ENCODE measurements around the gene ZBTB16.

The ZBTB16 gene

GRCh38 chr11:114175706-114176105, 116.2 kb downstream of the ZBTB16 start:
- no peak for DNase-seq

GRCh38 chr11:114176321-114176720, 116.8 kb downstream of the ZBTB16 start:
- Histone ChIP-seq H3K9ac (ENCODE audit: low read length) (no peak overlapping the region), H3K79me2 (ENCODE audit: low read length) (no peaks in the 10 kb centered on the region), H3F3A (ENCODE audit: insufficient read depth, low read length) (peaks cover 19% of the 10 kb centered on the region), H4K20me1 (ENCODE audit: insufficient read depth, low read length) (no peaks in the 10 kb centered on the region), H3K9me3 (replicated peaks; ENCODE audit: insufficient read depth, low read length) (no peaks in the 10 kb centered on the region), H3K4me3 (ENCODE audit: low read length) (no peak overlapping the region), H3K36me3 (replicated peaks; ENCODE audit: insufficient read depth, low read length) (no peaks in the 10 kb centered on the region), H3K4me2 (ENCODE audit: low read depth, low read length) (no peak overlapping the region), H3K27ac (ENCODE audit: low read length) (no peak overlapping the region), H3K27me3 (replicated peaks; ENCODE audit: insufficient read depth, low read length) (no peaks in the 10 kb centered on the region), H2AFZ (ENCODE audit: low read length) (no peak overlapping the region), H3K9me2 (replicated peaks; ENCODE audit: insufficient read depth, low read length) (no peaks in the 10 kb centered on the region), H3K4me1 (ENCODE audit: low read length) (peaks cover 26% of the 10 kb centered on the region)
- DNase-seq, result no peak
- no peak for TF ChIP-seq CTCF (IDR thresholded peaks at IDR 0.05; ENCODE audit: low read length)
- no peak for TF ChIP-seq EZH2 (optimal IDR thresholded peaks at IDR 0.05; ENCODE audit: low read depth, low read length)
- TF ChIP-seq EZH2phosphoT487 (IDR thresholded peaks at IDR 0.05; ENCODE audit: low read length), result no peak

More at GRCh38 chr11:114175706-114176105, 116.2 kb downstream of the ZBTB16 start:
- Histone ChIP-seq H3F3A (ENCODE audit: insufficient read depth, low read length) (peaks cover 19% of the 10 kb centered on the region), H3K9ac (ENCODE audit: low read length) (no peak overlapping the region), H3K36me3 (replicated peaks; ENCODE audit: insufficient read depth, low read length) (no peaks in the 10 kb centered on the region), H3K4me2 (ENCODE audit: low read depth, low read length) (no peak overlapping the region), H3K27me3 (replicated peaks; ENCODE audit: insufficient read depth, low read length) (no peaks in the 10 kb centered on the region), H2AFZ (ENCODE audit: low read length) (no peak overlapping the region), H3K79me2 (ENCODE audit: low read length) (no peaks in the 10 kb centered on the region), H3K9me2 (replicated peaks; ENCODE audit: insufficient read depth, low read length) (no peaks in the 10 kb centered on the region), H3K4me3 (ENCODE audit: low read length) (no peak overlapping the region), H3K4me1 (ENCODE audit: low read length) (peaks cover 26% of the 10 kb centered on the region), H3K9me3 (replicated peaks; ENCODE audit: insufficient read depth, low read length) (no peaks in the 10 kb centered on the region), H4K20me1 (ENCODE audit: insufficient read depth, low read length) (no peaks in the 10 kb centered on the region), H3K27ac (ENCODE audit: low read length) (no peak overlapping the region)
- no peak for TF ChIP-seq EZH2phosphoT487 (IDR thresholded peaks at IDR 0.05; ENCODE audit: low read length)
- TF ChIP-seq EZH2 (optimal IDR thresholded peaks at IDR 0.05; ENCODE audit: low read depth, low read length), result no peak
- TF ChIP-seq CTCF (IDR thresholded peaks at IDR 0.05; ENCODE audit: low read length), result no peak

- no peak for DNase-seq
- H3K79me2 ChIP-seq (ENCODE audit: low read length), result no peaks in the 10 kb centered on the region
- H3K9me3 ChIP-seq (replicated peaks; ENCODE audit: insufficient read depth, low read length), result no peaks in the 10 kb centered on the region
- H3K9ac ChIP-seq (ENCODE audit: low read length), result no peak overlapping the region
- H3K4me3 ChIP-seq (ENCODE audit: low read length), result no peak overlapping the region
- no peaks in the 10 kb centered on the region for H3K27me3 ChIP-seq (replicated peaks; ENCODE audit: insufficient read depth, low read length)
- no peak for TF ChIP-seq EZH2 (optimal IDR thresholded peaks at IDR 0.05; ENCODE audit: low read depth, low read length)
- no peak for TF ChIP-seq EZH2phosphoT487 (IDR thresholded peaks at IDR 0.05; ENCODE audit: low read length)
- TF ChIP-seq CTCF (IDR thresholded peaks at IDR 0.05; ENCODE audit: low read length), result no peak
- 0 out of 2 replicates have a peak, but pooled peaks cover 2% of the 10 kb centered on the region for H3F3A ChIP-seq (ENCODE audit: insufficient read depth, low read length)
- H2AFZ ChIP-seq (ENCODE audit: low read length), result no peak overlapping the region
- no peak overlapping the region for H3K4me2 ChIP-seq (ENCODE audit: low read depth, low read length)
- peaks cover 4% of the 10 kb centered on the region for H3K4me1 ChIP-seq (ENCODE audit: low read length)
- no peak overlapping the region for H3K27ac ChIP-seq (ENCODE audit: low read length)
- no peaks in the 10 kb centered on the region for H4K20me1 ChIP-seq (ENCODE audit: insufficient read depth, low read length)
- H3K36me3 ChIP-seq (replicated peaks; ENCODE audit: insufficient read depth, low read length), result no peaks in the 10 kb centered on the region
- H3K9me2 ChIP-seq (replicated peaks; ENCODE audit: insufficient read depth, low read length), result no peaks in the 10 kb centered on the region
Observed at GRCh38 chr11:114178656-114179055, 119.1 kb downstream of the ZBTB16 start.

Data from MM.1S (cell line).